ENCODE data around the gene TEX14. TPM values are rescaled to one million over a fixed set of nuclear protein-coding genes. Genes with fewer than 3 reads are reported as not detected.

Gene TEX14
- total RNA-seq, 6 experiments from 2014 or later = 0.04 to 0.12 (median 0.09) TPM; not detected in 3

- no peak for TF ChIP-seq POLR2A (IDR thresholded peaks at IDR 0.05)
- TF ChIP-seq, protein P1, sequence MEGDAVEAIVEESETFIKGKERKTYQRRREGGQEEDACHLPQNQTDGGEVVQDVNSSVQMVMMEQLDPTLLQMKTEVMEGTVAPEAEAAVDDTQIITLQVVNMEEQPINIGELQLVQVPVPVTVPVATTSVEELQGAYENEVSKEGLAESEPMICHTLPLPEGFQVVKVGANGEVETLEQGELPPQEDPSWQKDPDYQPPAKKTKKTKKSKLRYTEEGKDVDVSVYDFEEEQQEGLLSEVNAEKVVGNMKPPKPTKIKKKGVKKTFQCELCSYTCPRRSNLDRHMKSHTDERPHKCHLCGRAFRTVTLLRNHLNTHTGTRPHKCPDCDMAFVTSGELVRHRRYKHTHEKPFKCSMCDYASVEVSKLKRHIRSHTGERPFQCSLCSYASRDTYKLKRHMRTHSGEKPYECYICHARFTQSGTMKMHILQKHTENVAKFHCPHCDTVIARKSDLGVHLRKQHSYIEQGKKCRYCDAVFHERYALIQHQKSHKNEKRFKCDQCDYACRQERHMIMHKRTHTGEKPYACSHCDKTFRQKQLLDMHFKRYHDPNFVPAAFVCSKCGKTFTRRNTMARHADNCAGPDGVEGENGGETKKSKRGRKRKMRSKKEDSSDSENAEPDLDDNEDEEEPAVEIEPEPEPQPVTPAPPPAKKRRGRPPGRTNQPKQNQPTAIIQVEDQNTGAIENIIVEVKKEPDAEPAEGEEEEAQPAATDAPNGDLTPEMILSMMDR (IDR thresholded peaks at IDR 0.05) = no peak
- intact Hi-C loops (cut with DNase I) = no loop called here
Observed at GRCh38 chr17:58702708-58703107, 10.9 kb upstream of the TEX14 start.

GRCh38 chr17:58702045-58702476 lies 10.2 kb upstream of the TEX14 start:
- TF ChIP-seq, protein P1 (IDR thresholded peaks at IDR 0.05) = no peak
- no peak for TF ChIP-seq POLR2A (IDR thresholded peaks at IDR 0.05)
- Histone ChIP-seq H3K4me1 (no peaks in the 10 kb centered on the region), H3K9me3 (no peaks in the 10 kb centered on the region), H3K4me3 (no peak overlapping the region), H3K27me3 (no peaks in the 10 kb centered on the region), H3K36me3 (peaks cover 0 to 4% (median under 1%) of the 10 kb centered on the region in 4 donors), H3K27ac (no peak overlapping the region)
- DNase-seq (no peak), ATAC-seq (no peak)
- 80% methylated on average over 5 of the region's 5 CpGs for WGBS (ENCODE audit: insufficient coverage, low coverage, low lambda C conversion rate, missing lambda C conversion rate)
- intact Hi-C loops (cut with DNase I) = no loop called here

More at GRCh38 chr17:58702708-58703107, 10.9 kb upstream of the TEX14 start:
- 87% methylated on average over 4 of the region's 8 CpGs for WGBS (ENCODE audit: insufficient coverage, low coverage, low lambda C conversion rate, missing lambda C conversion rate)
- ATAC-seq = no peak
- no peaks in the 10 kb centered on the region for H3K9me3 ChIP-seq
- no peaks in the 10 kb centered on the region for H3K27me3 ChIP-seq
- H3K4me3 ChIP-seq = no peak overlapping the region
- no peak overlapping the region for H3K27ac ChIP-seq
- peaks cover 0 to 4% (median under 1%) of the 10 kb centered on the region in 4 donors for H3K36me3 ChIP-seq
- no peak for DNase-seq
- no peaks in the 10 kb centered on the region for H3K4me1 ChIP-seq

DNA sequence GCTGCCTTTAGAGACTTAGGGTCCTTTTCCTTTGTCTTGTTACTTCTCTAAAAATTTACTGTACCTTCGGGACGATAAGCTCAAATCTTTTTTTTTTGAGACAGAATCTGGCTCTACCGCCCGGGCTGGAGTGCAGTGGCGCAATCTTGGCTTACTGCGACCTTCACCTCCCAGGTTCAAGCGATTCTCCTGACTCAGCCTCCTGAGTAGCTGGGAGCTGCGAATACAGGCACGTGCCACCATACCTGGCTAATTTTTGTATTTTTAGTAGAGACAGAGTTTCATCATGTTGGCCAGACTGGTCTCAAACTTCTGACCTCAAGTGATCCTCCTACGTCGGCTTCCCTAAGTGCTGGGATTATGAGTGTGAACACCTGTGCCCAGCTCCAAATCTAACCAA lies 7.9 kb upstream of the TEX14 start:
- intact Hi-C loops (cut with DNase I) = no loop called here
- no peaks in the 10 kb centered on the region for H3K27me3 ChIP-seq
- no peak for DNase-seq
- no peaks in the 10 kb centered on the region for H3K9me3 ChIP-seq
- TF ChIP-seq, protein P1 (IDR thresholded peaks at IDR 0.05) = no peak
- no peak for TF ChIP-seq POLR2A (IDR thresholded peaks at IDR 0.05)
- no peak overlapping the region for H3K27ac ChIP-seq
- no peak overlapping the region for H3K4me3 ChIP-seq
- WGBS (ENCODE audit: insufficient coverage, low coverage, low lambda C conversion rate, missing lambda C conversion rate) = 93% methylated on average over 8 of the region's 11 CpGs
- ATAC-seq = no peak
- peaks cover 0 to 6% (median under 1%) of the 10 kb centered on the region in 4 donors for H3K36me3 ChIP-seq
- H3K4me1 ChIP-seq = no peaks in the 10 kb centered on the region

DNA sequence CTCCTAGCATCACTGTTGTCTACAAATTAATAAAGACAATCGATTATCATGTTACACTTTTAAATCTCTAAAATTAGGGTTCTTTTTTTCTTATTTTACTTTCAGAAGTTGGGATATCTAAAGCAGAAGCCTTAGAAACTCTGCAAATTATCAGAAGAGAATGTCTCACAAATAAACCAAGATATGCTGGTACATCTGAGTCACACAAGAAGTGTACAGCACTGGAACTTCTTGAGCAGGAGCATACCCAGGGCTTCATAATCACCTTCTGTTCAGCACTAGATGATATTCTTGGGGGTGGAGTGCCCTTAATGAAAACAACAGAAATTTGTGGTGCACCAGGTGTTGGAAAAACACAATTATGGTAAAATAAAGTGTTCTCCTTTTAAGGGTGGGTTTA lies 3.0 kb upstream of the TEX14 start:
- no peaks in the 10 kb centered on the region for H3K4me1 ChIP-seq
- H3K27ac ChIP-seq = no peak overlapping the region
- no peaks in the 10 kb centered on the region for H3K27me3 ChIP-seq
- peaks cover 0 to 6% (median 0%) of the 10 kb centered on the region in 4 donors for H3K36me3 ChIP-seq
- no peaks in the 10 kb centered on the region for H3K9me3 ChIP-seq
- TF ChIP-seq, protein P1 (IDR thresholded peaks at IDR 0.05) = no peak
- no peak for TF ChIP-seq POLR2A (IDR thresholded peaks at IDR 0.05)
- DNase-seq (no peak), ATAC-seq (no peak)
- 90% methylated on average over 1 of the region's 1 CpG for WGBS (ENCODE audit: insufficient coverage, low coverage, low lambda C conversion rate, missing lambda C conversion rate)
- no peak overlapping the region for H3K4me3 ChIP-seq
- intact Hi-C loops (cut with DNase I) = no loop called here

GRCh38 chr17:58694302-58694701 lies 2.5 kb upstream of the TEX14 start:
- Histone ChIP-seq H3K9me3 (no peaks in the 10 kb centered on the region), H3K27me3 (no peaks in the 10 kb centered on the region), H3K27ac (no peak overlapping the region), H3K36me3 (peaks cover 0 to 6% (median 0%) of the 10 kb centered on the region in 4 donors), H3K4me1 (no peaks in the 10 kb centered on the region), H3K4me3 (no peak overlapping the region)
- TF ChIP-seq, protein P1 (IDR thresholded peaks at IDR 0.05) = no peak
- TF ChIP-seq POLR2A (IDR thresholded peaks at IDR 0.05) = no peak
- no peak for DNase-seq
- intact Hi-C loops (cut with DNase I) = no loop called here
- no peak for ATAC-seq
- 63% methylated on average over 4 of the region's 8 CpGs for WGBS (ENCODE audit: insufficient coverage, low coverage, low lambda C conversion rate, missing lambda C conversion rate)
